Loucy (cell line): Measurements from ENCODE around the gene TEX10.

Experiments used
- EZH2phosphoT487 ChIP-seq: fragments of 200-600 bp; IDR thresholded peaks from 2 replicates; pipeline ENCODE4 v1.6.1; 2018; ENCODE audit warnings: antibody characterized with exemption, mild to moderate bottlenecking, moderate library complexity, borderline replicate concordance
- TF ChIP-seq, protein P1 (sequence below): fragments of 200-600 bp; sonication (generic); conservative IDR thresholded peaks from 2 replicates; pipeline ENCODE4 v1.5.1; 2014; ENCODE audit warnings: mild to moderate bottlenecking, antibody characterized with exemption, low read length

DNA sequence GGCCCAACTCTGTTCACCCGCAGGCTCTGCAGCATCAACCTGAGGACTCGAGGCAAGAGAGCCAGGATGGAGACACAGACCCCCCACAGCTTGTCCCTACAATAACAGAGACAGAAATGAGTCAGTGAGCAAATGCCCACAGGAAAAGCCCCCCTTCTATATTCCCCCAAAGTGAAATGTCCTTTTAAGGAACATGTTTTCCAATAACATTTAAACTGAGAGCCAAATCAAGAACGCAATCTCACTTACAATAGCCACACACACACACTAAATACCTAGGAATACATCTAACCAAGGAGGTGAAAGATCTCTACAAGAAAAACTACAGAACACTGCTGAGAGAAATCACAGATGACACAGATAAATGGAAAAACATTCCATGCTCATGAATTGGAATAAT lies 49.0 kb downstream of the TEX10 start:
- TF ChIP-seq, protein P1, sequence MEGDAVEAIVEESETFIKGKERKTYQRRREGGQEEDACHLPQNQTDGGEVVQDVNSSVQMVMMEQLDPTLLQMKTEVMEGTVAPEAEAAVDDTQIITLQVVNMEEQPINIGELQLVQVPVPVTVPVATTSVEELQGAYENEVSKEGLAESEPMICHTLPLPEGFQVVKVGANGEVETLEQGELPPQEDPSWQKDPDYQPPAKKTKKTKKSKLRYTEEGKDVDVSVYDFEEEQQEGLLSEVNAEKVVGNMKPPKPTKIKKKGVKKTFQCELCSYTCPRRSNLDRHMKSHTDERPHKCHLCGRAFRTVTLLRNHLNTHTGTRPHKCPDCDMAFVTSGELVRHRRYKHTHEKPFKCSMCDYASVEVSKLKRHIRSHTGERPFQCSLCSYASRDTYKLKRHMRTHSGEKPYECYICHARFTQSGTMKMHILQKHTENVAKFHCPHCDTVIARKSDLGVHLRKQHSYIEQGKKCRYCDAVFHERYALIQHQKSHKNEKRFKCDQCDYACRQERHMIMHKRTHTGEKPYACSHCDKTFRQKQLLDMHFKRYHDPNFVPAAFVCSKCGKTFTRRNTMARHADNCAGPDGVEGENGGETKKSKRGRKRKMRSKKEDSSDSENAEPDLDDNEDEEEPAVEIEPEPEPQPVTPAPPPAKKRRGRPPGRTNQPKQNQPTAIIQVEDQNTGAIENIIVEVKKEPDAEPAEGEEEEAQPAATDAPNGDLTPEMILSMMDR: no peak
- no peak for TF ChIP-seq EZH2phosphoT487
